Glutamatergic neuron (in vitro differentiated cells): ENCODE data around the gene CPA4. TPM values are rescaled to one million over a fixed set of nuclear protein-coding genes. Genes with fewer than 3 reads are reported as not detected.
A peak's percentile ranks its signal among the peaks of the same experiment; 100 is the strongest.

Experiments used
- DNase-seq: peaks from one replicate; pipeline ENCODE4 v3.0.0; 2022
- H3K27ac Mint-ChIP-seq: one replicate; pipeline ENCODE4 v1.8.0; 2020; ENCODE audit warnings: mild to moderate bottlenecking, mixed read lengths, inconsistent platforms; ENCODE audit not compliant: unreplicated experiment
- H3K27me3 Mint-ChIP-seq: one replicate; pipeline ENCODE4 v1.8.0; 2020; ENCODE audit warnings: mild to moderate bottlenecking, moderate library complexity, mixed read lengths, inconsistent platforms; ENCODE audit not compliant: unreplicated experiment
- H3K36me3 Mint-ChIP-seq: one replicate; pipeline ENCODE4 v1.8.0; 2020; ENCODE audit warnings: mild to moderate bottlenecking, mixed read lengths, inconsistent platforms; ENCODE audit not compliant: unreplicated experiment
- H3K4me1 Mint-ChIP-seq: one replicate; pipeline ENCODE4 v1.8.0; 2020; ENCODE audit warnings: mild to moderate bottlenecking, low read depth, mixed read lengths, inconsistent platforms; ENCODE audit not compliant: unreplicated experiment
- H3K4me3 Mint-ChIP-seq: one replicate; pipeline ENCODE4 v1.8.0; 2020; ENCODE audit warnings: mild to moderate bottlenecking, mixed read lengths, inconsistent platforms; ENCODE audit not compliant: unreplicated experiment
- H3K9me3 Mint-ChIP-seq: one replicate; pipeline ENCODE4 v1.8.0; 2020; ENCODE audit warnings: mild to moderate bottlenecking, moderate library complexity, mixed read lengths, inconsistent platforms; ENCODE audit not compliant: unreplicated experiment
- total RNA-seq: library from RNA; stranded (reverse); fragmentation: NEBNext Ultra II Directional; extraction: Animal tissue kit (Norgen Biotek cat#: 25700); gene quantifications from one replicate; pipeline ENCODE4 v1.2.1, GENCODE V29; 2021; ENCODE audit not compliant: unreplicated experiment
- TF ChIP-seq, protein P1 (sequence below): fragments of 200-600 bp; sonication (generic); IDR thresholded peaks from one replicate; pipeline ENCODE4 v1.5.0; 2021; ENCODE audit not compliant: partially characterized antibody, unreplicated experiment

CPA4 gene
- total RNA-seq, 1 donor from 2014 or later, result not detected

DNA sequence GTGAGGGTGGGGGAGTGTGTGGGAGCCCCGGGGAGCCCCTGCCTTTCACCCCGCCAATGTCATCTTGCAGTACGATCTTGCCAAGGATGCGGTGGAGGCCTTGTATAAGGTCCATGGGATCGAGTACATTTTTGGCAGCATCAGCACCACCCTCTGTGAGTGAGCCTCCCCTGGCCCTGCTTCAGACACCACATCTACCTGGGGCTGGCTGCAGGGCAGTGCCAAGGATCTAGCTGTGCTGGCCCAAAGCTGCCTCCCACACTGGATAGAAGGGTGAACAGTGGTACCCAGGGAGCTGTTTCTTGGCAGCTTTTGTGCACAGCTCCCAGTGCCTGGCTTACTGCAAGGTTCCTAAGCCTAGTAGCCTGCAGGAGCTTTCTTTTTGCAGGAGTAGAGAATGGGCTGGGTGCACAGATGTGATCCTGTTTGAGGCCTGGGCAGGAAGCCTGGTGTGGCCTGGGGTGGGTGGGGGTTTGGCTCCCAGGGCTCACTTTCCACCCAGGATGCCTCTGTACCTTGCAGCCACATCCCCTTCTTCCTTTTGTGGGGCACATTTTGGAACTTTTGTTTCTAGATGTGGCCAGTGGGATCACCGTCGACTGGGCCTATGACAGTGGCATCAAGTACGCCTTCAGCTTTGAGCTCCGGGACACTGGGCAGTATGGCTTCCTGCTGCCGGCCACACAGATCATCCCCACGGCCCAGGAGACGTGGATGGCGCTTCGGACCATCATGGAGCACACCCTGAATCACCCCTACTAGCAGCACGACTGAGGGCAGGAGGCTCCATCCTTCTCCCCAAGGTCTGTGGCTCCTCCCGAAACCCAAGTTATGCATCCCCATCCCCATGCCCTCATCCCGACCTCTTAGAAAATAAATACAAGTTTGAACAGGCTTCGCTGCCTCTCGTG lies 75.1 kb downstream of the CPA4 start:
- TF ChIP-seq, protein P1, sequence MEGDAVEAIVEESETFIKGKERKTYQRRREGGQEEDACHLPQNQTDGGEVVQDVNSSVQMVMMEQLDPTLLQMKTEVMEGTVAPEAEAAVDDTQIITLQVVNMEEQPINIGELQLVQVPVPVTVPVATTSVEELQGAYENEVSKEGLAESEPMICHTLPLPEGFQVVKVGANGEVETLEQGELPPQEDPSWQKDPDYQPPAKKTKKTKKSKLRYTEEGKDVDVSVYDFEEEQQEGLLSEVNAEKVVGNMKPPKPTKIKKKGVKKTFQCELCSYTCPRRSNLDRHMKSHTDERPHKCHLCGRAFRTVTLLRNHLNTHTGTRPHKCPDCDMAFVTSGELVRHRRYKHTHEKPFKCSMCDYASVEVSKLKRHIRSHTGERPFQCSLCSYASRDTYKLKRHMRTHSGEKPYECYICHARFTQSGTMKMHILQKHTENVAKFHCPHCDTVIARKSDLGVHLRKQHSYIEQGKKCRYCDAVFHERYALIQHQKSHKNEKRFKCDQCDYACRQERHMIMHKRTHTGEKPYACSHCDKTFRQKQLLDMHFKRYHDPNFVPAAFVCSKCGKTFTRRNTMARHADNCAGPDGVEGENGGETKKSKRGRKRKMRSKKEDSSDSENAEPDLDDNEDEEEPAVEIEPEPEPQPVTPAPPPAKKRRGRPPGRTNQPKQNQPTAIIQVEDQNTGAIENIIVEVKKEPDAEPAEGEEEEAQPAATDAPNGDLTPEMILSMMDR, result no peak
- no peak for DNase-seq
- peaks cover 9% of the 10 kb centered on the region for H3K36me3 Mint-ChIP-seq
- no peaks in the 10 kb centered on the region for H3K27me3 Mint-ChIP-seq
- H3K9me3 Mint-ChIP-seq, result peaks cover 8% of the 10 kb centered on the region
- peak overlapping the region; percentile 38 for H3K27ac Mint-ChIP-seq
- no peak overlapping the region for H3K4me3 Mint-ChIP-seq
- H3K4me1 Mint-ChIP-seq, result peaks cover 30% of the 10 kb centered on the region

- TF ChIP-seq, protein P1, result no peak
- H3K27ac Mint-ChIP-seq, result no peak overlapping the region
- no peaks in the 10 kb centered on the region for H3K27me3 Mint-ChIP-seq
- peaks cover 8% of the 10 kb centered on the region for H3K9me3 Mint-ChIP-seq
- peaks cover 9% of the 10 kb centered on the region for H3K36me3 Mint-ChIP-seq
- H3K4me1 Mint-ChIP-seq, result peaks cover 32% of the 10 kb centered on the region
- no peak overlapping the region for H3K4me3 Mint-ChIP-seq
- DNase-seq, result no peak
Observed at GRCh38 chr7:130369110-130369711, 76.2 kb downstream of the CPA4 start.

DNA sequence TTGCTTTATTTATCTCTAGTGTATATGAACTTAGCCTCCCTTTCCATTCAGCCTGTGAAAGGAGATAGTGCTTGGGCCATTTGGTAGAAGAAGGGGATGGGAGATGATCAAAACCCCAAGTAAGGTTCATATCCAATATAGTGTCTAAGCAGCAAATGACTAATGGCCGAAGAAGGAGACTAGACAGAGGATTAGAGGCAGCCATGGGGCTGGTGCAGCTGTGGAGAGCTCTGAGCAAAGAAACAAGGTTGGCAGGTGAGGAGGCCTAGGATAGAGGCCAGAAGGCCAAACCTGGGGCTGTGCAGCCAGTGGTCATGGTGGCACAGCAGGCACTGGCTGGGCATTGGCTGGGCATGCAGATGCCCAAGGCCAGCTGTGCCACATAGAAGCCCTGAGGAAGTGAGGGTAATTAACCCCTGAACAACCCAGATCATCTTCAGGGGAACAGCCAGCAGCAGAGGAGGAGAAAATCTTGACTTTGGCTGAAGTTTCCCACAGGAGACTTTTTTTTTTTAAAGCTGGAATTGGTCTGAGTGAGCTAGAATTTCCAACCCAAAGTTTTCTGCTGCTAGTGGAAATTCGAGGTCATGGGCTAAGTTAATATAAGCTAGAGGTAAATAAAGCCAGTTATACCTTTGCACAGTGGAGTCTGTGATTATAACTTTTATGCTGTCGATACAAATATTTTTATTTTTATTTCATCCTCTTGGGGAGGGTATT lies 77.0 kb downstream of the CPA4 start:
- H3K36me3 Mint-ChIP-seq, result peaks cover 9% of the 10 kb centered on the region
- no peak overlapping the region for H3K4me3 Mint-ChIP-seq
- TF ChIP-seq, protein P1, result no peak
- DNase-seq, result no peak
- peaks cover 1% of the 10 kb centered on the region for H3K27me3 Mint-ChIP-seq
- no peak overlapping the region for H3K27ac Mint-ChIP-seq
- H3K9me3 Mint-ChIP-seq, result peaks cover 10% of the 10 kb centered on the region
- H3K4me1 Mint-ChIP-seq, result peaks cover 27% of the 10 kb centered on the region

- no peak for DNase-seq
- peaks cover 14% of the 10 kb centered on the region for H3K36me3 Mint-ChIP-seq
- TF ChIP-seq, protein P1, result no peak
- H3K9me3 Mint-ChIP-seq, result peaks cover 13% of the 10 kb centered on the region
- H3K27ac Mint-ChIP-seq, result no peak overlapping the region
- peaks cover 21% of the 10 kb centered on the region for H3K4me1 Mint-ChIP-seq
- peaks cover 1% of the 10 kb centered on the region for H3K27me3 Mint-ChIP-seq
- H3K4me3 Mint-ChIP-seq, result no peak overlapping the region
Observed at GRCh38 chr7:130371046-130371445, 78.1 kb downstream of the CPA4 start.
